HCT116 (cell line): ENCODE measurements around the gene GRHL3. TPM values are rescaled to one million over a fixed set of nuclear protein-coding genes. Genes with fewer than 3 reads are reported as not detected.

Experiments used
- total RNA-seq: library from RNA; stranded (reverse); gene quantifications from one replicate; pipeline ENCODE4 v1.2.1, GENCODE V29; 2021; ENCODE audit not compliant: unreplicated experiment

The GRHL3 gene
- total RNA-seq, 1 experiment from 2014 or later, result 1.0 TPM

Other genes with a start within 250 kb of the GRHL3 start
- 7.9 TPM for gene MYOM3, start 207.2 kb upstream of the GRHL3 start, total RNA-seq
- 2.1 TPM for gene IL22RA1, start 176.2 kb upstream of the GRHL3 start, total RNA-seq
- 7.6 TPM for gene IFNLR1, start 132.1 kb upstream of the GRHL3 start, total RNA-seq
- gene STPG1, start 94.4 kb downstream of the GRHL3 start, total RNA-seq, result 13.4 TPM
- 16.6 TPM for gene NIPAL3, start 96.4 kb downstream of the GRHL3 start, total RNA-seq
- 13.3 TPM for gene RCAN3, start 183.5 kb downstream of the GRHL3 start, total RNA-seq
- gene NCMAP, start 236.7 kb downstream of the GRHL3 start, total RNA-seq, result 0.84 TPM